Activated CD8-positive, alpha-beta memory T cell treated with anti-CD3 and anti-CD28 coated beads, Interleukin-2, amount 50 U/mL, for 1 hour (primary cell): ENCODE results near the gene TNFRSF18.
"Not testable (repeated sequence)": the region's sequence is repeated elsewhere in the genome, so short reads cannot be mapped to it uniquely, and the experiment has no call there.

ENCODE experiments used
- DNase-seq: peaks from one replicate; pipeline ENCODE4 v3.0.0-alpha.2; 2020; ENCODE audit errors: extremely low read depth

The TNFRSF18 gene, protein sequence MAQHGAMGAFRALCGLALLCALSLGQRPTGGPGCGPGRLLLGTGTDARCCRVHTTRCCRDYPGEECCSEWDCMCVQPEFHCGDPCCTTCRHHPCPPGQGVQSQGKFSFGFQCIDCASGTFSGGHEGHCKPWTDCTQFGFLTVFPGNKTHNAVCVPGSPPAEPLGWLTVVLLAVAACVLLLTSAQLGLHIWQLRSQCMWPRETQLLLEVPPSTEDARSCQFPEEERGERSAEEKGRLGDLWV

DNA sequence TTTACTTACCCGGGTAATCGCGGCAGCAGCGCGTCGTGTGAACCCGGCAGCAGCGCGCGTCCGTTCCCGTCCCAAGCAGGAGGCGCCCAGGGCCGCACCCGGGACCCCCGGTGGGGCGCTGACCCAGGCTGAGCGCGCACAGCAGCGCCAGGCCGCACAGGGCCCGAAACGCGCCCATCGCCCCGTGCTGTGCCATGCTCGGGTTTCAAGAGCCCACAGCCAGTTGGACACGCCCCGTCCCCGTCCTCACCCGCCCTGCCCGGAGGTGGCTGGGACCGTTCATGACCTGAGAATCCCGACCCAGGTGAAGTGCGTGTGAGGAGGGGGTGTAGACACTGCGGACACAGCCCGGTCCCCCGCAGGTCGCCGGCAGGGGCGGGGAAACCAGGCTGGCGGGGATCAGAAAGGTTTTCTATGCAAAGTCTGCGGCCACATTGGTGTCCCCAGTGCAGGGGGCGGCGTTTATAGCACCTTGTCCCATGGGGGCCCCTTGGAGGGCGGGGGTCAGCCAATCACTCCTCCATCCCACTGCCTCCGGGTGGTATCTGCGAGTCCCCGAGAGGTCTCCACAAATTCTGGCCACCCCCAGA lies at the start of gene TNFRSF18:
Gene TNFRSF18, minus strand, starts transcription at position 217 of the 590 bp plus-strand sequence. Its CDS starts 21 bp downstream, at position 196.
- DNase-seq, result no peak

DNA sequence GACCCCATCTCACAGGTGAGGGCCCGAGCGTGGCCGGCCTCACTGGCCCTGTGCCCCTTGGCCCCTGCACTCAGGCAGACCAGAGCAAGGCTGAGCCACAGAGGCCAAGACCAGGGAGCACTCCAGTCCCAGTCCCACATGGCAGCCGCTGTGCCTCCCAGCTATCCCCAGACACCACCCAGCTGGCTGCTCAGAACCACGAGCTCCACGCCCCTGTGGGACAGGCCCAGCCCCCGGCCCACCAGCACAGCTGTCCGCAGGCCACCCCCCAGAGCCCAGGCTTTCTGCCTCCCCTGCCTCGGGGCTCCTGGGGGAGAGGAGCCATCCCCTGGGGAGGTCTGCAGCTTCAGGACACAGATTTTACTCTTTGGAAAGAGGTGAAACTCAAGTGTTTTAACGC lies 49.2 kb upstream of the TNFRSF18 start:
- DNase-seq, result no peak

DNA sequence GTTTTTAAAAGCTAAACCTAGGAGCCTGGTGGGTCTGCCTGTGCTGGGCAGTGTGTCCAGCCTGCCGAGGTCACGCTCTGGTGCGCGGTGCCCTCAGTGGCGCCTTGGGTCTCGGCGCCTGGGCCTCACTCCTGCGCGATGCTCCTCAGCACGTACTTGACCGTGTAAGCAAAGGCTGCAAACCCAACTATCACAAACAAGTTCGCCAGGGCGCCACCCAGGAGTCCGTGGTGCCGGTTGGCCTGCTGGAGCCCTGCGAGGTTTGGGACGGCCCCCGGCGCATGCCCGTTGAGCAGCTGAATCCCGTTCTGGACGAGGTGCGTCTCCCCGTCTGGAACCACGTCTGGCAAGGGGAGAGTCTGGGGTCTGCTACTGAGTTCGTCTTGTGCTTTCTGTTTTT lies 48.7 kb upstream of the TNFRSF18 start:
- no peak for DNase-seq

GRCh38 chr1:1254667-1254998 lies 48.2 kb upstream of the TNFRSF18 start:
- no peak for DNase-seq

DNA sequence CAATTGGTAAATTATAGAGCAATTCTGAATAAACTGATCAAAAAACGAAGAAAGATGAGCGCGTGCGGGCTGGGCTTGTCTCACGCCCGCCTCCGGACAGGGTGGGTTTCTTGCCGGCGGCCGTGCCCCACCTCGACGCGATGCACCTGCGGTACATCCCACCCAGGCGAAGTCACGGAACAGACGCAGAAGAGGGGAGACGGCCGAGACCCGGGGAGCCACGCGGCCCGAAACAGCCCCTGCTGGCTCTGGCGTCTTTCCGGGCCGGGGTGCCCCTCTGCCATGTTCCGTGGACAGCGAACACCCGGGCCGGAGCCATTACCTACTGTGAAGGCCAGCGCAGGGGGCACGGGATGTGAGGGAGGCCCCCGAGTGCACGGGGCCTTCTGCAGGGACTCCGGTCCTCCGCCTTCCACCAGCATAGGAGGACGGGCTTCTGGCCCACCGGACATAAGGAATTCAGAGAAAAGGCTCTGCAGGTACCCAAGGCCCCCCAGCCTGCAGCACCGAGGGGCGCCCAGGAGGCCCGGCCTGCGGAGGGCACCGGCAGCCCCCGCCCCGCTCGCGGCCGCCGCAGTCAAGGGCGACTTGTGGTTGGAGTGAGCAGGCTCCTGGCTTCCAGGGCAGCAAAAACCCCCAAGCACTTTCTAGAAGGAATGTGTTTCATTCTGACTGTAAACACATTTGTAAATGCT lies 47.7 kb upstream of the TNFRSF18 start:
- DNase-seq, result no peak

DNA sequence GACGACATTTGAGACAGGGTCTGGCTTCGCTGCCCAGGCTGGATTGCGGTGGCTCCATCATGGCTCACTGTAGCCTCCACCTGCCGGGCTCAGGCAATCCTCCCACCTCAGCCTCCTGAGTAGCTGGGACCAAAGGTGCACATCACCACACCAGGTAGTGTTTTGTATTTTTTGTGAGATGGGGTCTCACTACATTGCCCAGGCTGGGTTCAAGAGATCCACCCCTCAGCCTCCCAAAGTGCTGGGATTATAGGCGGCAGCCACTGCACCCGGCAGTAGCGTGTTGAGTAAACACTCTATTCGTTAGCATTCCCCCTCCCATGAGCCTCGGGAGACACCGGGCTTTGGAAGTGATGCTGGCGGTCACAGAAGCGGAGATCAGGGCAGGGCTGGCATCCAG lies 46.9 kb upstream of the TNFRSF18 start:
- DNase-seq, result no peak

DNA sequence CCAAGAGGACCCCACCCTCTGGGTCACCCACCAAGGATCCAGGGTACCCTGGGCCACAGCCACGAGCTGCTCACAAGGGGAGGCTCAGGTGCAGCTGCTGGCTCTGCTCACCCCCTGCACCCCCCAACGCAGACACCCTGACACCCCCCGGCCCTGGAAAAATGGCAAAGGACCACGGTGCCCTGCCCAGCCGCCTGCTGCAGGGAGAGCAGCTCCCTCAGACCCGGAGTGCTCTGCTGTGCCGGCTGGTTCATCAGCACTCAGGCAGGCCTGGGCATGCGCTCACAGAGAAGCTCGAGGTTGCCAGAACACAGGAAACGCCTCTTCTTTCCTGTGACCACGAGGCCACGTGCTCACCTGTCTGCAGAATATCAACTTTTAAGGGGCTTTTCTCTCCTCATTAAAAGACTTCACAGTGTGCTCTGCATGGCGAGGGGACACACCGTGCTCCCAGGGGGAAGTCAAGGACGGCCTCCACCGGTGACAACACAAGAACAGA lies 44.4 kb upstream of the TNFRSF18 start:
- peak; percentile 51 for DNase-seq

DNA sequence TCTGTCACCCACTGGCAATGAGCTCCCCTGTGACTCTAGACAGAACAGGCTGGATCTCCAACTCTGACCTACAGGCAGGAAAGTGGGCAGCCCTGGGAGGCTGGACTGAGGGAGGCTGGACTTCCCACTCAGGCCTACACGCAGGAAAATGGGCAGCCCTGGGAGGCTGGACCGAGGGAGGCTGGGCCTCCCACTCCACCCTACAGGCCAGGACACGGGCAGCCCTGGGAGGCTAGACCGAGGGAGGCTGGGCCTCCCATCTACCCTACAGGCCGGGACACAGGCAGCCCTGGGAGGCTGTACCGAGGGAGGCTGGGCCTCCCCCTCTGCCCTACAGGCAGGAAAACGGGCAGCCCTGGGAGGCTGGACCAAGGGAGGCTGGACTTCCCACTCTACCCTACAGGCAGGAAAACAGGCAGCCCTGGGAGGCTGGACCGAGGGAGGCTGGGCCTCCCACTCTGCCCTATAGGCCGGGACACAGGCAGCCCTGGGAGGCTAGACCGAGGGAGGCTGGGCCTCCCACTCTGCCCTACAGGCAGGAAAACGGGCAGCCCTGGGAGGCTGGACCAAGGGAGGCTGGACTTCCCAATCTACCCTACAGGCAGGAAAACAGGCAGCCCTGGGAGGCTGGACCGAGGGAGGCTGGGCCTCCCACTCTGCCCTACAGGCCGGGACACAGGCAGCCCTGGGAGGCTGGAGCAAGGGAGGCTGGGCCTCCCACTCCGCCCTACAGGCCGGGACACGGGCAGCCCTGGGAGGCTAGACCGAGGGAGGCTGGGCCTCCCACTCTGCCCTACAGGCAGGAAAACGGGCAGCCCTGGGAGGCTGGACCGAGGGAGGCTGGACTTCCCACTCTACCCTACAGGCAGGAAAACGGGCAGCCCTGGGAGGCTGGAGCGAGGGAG lies 41.9 kb upstream of the TNFRSF18 start:
- DNase-seq, result not testable (repeated sequence)

DNA sequence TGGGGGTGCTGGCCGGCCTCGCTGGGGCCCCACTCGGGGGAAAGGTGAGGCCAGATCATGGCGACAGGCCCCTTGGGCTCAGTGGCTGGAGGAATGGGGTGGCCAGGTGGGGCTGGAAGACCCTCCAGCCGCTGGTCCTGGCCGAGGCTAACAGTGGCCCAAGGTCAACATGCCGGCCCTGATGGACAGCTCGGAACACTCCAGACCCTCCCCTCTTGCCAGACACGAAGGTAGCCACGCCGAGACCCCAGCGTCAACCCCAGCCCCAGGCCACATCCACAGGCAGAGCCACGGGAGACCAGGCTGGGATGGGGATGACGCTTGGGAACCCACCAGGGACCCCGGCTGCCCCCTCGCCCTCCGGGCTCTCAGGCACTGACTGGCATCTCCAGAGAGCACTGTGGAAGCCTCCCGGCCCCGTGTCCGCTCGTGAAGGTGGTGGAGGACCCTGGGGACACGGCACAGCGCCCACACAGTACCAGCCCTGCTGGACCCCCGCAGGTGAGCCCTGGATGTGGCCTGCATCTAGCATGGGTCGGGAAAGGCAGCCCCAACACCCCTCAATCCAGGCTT lies 41.0 kb upstream of the TNFRSF18 start:
- no peak for DNase-seq

GRCh38 chr1:1246577-1247340 lies 40.4 kb upstream of the TNFRSF18 start, which contains the start of gene C1QTNF12:
Gene C1QTNF12, minus strand, starts transcription at chr1:1246722. Its CDS starts 32 bp downstream, at chr1:1246690.
- no peak for DNase-seq

DNA sequence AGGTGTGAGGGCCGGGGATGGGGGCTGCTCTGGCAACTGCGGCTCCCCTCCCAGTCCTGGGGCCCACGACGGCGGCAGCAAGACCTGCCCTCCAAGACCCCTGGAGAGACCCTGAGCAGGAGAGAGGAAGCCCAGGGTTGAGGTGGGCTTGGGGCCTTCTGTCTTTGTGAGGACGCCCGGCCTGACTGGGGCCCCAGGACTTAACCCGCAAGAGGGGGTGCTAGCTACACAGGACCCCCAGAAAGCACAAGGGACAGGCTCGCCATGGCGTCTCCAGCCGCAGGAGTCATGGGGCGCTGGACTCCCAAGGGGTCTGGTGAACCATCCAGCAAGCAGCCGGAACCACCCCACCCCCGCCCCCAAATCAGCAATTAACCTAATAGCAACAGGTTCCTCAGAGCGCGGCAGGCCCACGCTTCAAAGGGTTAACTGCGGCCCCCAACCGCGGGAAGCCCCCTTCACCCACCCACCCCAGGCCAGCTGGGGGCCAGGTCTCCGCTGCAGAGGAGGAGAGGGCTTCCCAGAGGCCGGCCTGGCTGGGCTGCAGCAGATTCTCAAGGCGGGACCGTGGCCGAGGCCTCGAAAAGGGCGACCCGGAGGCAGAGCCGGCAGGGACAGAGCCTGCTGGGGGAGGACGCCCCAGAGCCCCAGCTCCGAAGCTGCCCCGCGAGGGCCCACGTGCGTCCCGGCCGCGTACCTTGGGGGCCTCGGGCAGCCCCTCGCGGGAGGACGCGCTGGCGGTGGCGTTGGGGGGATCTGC lies 39.6 kb upstream of the TNFRSF18 start:
- no peak for DNase-seq

GRCh38 chr1:1245178-1245816 lies 38.9 kb upstream of the TNFRSF18 start:
- DNase-seq, result no peak

- DNase-seq, result no peak
Observed at GRCh38 chr1:1244192-1244811, 37.9 kb upstream of the TNFRSF18 start.

DNA sequence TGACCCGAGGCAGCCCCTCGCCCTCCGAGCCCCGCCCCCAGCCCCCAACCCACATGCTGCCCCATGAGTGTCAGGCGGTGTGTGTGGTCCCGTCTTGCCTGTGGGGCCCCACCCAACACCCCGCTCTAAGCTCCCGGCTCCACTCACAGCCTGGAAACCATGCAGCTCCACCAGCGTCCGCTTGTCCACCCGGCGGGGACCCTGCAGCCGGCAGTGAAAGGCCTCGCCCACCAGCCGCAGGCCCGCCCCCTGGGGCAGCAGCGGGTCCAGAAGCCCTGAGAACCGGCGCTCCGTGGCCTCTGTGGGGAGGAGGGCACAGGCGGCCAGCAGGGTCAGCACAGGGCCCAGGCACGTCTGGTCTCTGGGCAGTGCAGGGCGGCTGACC lies 37.4 kb upstream of the TNFRSF18 start:
- no peak for DNase-seq

GRCh38 chr1:1243266-1243660 lies 36.9 kb upstream of the TNFRSF18 start:
- no peak for DNase-seq

DNA sequence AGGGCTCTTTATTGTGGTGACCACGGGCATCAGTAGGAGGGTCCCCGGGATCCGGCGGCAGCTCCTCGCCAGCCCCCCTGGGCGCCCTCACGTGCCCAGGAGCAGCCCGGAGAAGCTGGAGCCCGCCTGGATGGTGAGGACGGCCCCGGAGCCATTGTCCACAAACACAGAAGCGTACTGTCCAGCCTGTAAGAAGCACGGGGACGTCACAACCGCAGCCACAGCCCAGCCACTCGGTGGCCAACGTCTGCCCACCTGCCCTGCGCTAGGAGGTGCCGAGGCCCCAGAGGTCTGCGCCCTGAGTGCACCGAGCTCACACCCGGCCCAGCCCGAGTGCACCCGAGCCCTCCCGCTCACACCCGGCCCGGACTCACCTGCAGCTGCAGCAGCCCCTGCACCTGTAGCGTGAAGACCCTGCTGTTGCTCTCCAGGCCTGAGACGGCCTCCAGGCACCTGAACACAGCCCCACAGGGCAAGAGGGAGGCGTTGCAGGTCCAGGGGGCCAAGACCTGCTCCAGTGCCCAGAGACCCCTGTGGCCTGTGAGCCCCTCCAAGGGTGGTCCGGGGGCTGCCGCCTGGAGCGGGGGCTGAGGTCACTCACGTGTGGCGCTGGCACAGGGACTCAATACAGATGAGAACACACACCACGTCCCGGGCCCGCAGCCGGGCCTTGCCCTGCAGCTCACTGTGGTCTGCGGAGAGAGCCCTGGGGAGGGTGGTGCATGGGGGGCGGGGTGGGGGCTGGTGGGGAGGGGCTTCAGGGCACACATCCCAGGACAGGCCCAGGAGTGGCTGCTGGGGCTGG lies 36.3 kb upstream of the TNFRSF18 start:
- no peak for DNase-seq

GRCh38 chr1:1241588-1242219 lies 35.3 kb upstream of the TNFRSF18 start:
- DNase-seq, result no peak
